ENCODE results near the gene CALML6.

- no peak for TF ChIP-seq GATA2 (IDR thresholded peaks at IDR 0.05; ENCODE audit: low read depth, low read length)
- no peak for TF ChIP-seq GATA3 (IDR thresholded peaks at IDR 0.05; ENCODE audit: low read depth, low read length)
These were observed 33.3 kb upstream of the CALML6 start for GRCh38 chr1:1881727-1882126.
